K562 (cell line): Measurements from ENCODE around the gene S100A3. TPM values are rescaled to one million over a fixed set of nuclear protein-coding genes. Genes with fewer than 3 reads are reported as not detected.
A peak's percentile ranks its signal among the peaks of the same experiment; 100 is the strongest.

Experiments
- AFF4 ChIP-seq: sonication (generic); formaldehyde crosslinking; IDR thresholded peaks from 2 replicates; pipeline ENCODE4 v1.8.0; 2023; ENCODE audit warnings: mild to moderate bottlenecking, missing genetic modification reagents
- BHLHE40 ChIP-seq: IDR thresholded peaks from 2 replicates; pipeline ENCODE4 v1.6.1; 2011; ENCODE audit warnings: low read length, improper control_type of control experiment
- FOSL1 ChIP-seq: fragments of 200-800 bp; sonication (Bioruptor generic); conservative IDR thresholded peaks from 2 replicates; pipeline ENCODE4 v1.6.1; 2016; ENCODE audit warnings: missing genetic modification characterization, missing compliant biosample characterization
- ID3 ChIP-seq, 2 experiments: fragments of 250-450 bp in 1 of 2; fragments of 450-650 bp in 1 of 2; sonication (Bioruptor Pico) in 1 of 2; IDR thresholded peaks; 2 replicates each; pipeline versions ENCODE4 v1.6.1 to v1.8.0; 2016 to 2021; ENCODE audit warnings: mild to moderate bottlenecking in 2 of 2, moderate library complexity in 2 of 2, missing compliant biosample characterization in 1 of 2, missing genetic modification characterization in 1 of 2
- NCOA6 ChIP-seq: fragments of 450-650 bp; IDR thresholded peaks from 2 replicates; pipeline ENCODE4 v1.6.1; 2017; ENCODE audit warnings: mild to moderate bottlenecking
- NR2C2 ChIP-seq, 2 experiments: fragments of 200-800 bp in 1 of 2; sonication (Bioruptor generic) in 1 of 2; sonication (generic) in 1 of 2; formaldehyde crosslinking in 1 of 2; IDR thresholded peaks; 2 replicates each; pipeline versions ENCODE4 v1.6.1 to v1.8.0; 2016 to 2022; ENCODE audit warnings: mild to moderate bottlenecking in 1 of 2, missing compliant biosample characterization in 1 of 2, missing genetic modification characterization in 1 of 2, missing genetic modification reagents in 1 of 2
- RAD51 ChIP-seq: fragments of 450-650 bp; IDR thresholded peaks from 2 replicates; pipeline ENCODE4 v1.7.1; 2016; ENCODE audit warnings: low read depth, mild to moderate bottlenecking, borderline replicate concordance
- ZBTB11 ChIP-seq, 3 experiments: fragments of 200-800 bp in 1 of 3; fragments of 250-450 bp in 1 of 3; fragments of 450-650 bp in 1 of 3; sonication (Bioruptor Pico) in 1 of 3; sonication (Bioruptor generic) in 1 of 3; formaldehyde crosslinking in 1 of 3; IDR thresholded peaks; 2 replicates each; pipeline versions ENCODE4 v1.6.1 to v1.8.0; 2016 to 2022; ENCODE audit warnings: mild to moderate bottlenecking in 2 of 3, missing genetic modification characterization in 2 of 3, missing compliant biosample characterization in 1 of 3, moderate library complexity in 1 of 3
- ZNF449 ChIP-seq: fragments of 250-450 bp; sonication (Bioruptor Pico); IDR thresholded peaks from 2 replicates; pipeline ENCODE4 v1.8.0; 2022; ENCODE audit warnings: moderate library complexity, mild to moderate bottlenecking, inconsistent platforms
- ZNF699 ChIP-seq: fragments of 250-450 bp; sonication (Bioruptor Pico); IDR thresholded peaks from 2 replicates; pipeline ENCODE4 v1.8.0; 2021; ENCODE audit warnings: mild to moderate bottlenecking, moderate library complexity; ENCODE audit not compliant: insufficient replicate concordance
- polyA plus RNA-seq, 8 experiments: library from polyadenylated mRNA; depleted of rRNA in 4 of 8; stranded (reverse) in 5 of 8; unstranded in 3 of 8; fragments of >200 nt; fragmentation: Nextera tagmentation in 2 of 8; fragmentation: Illumina TruSeq in 1 of 8; extraction: Ambion mirVana in 2 of 8; extraction: Trizol in 1 of 8; gene quantifications; 2 replicates each; pipeline versions ENCODE4 v1.2.1 to v1.2.3, GENCODE V29; 2011 to 2014; ENCODE audit warnings: inconsistent platforms in 1 of 8, missing spikeins in 1 of 8
- total RNA-seq, 7 experiments: library from RNA; depleted of rRNA in 6 of 7; stranded (reverse); fragments of >200 nt in 6 of 7; fragmentation: Illumina TruSeq in 2 of 7; extraction: Trizol in 2 of 7; gene quantifications; 2 replicates each; pipeline versions ENCODE4 v1.2.1 to v1.2.3, GENCODE V29; 2011 to 2021; ENCODE audit warnings: low replicate concordance in 1 of 7

The S100A3 gene
- total and polyA plus RNA-seq, 9 of the 15 experiments (the other 6 are each of a cell fraction or from before 2014, with no cell fraction given) = 0.08 to 1.7 (median 0.18) TPM; not detected in 4

- TF ChIP-seq ZBTB11 (CRISPR knock-in tag; IDR thresholded peaks at IDR 0.05) (no peak), AFF4 (CRISPR knock-in tag) (no peak), ID3 (CRISPR knock-in tag; IDR thresholded peaks at IDR 0.05) (no peak), ID3 (tag; IDR thresholded peaks at IDR 0.05) (no peak), NR2C2 (CRISPR knock-in tag; IDR thresholded peaks at IDR 0.05) (no peak), NR2C2 (tag; IDR thresholded peaks at IDR 0.05) (peak; percentile 31; the same call in 1 of the 2 replicates), FOSL1 (tag) (peak; percentile 42), ZNF449 (CRISPR knock-in tag) (no peak), RAD51 (peak; percentile 98), BHLHE40 (peak; percentile 86), ZNF699 (CRISPR knock-in tag) (no peak), NCOA6 (no peak)
- TF ChIP-seq, all 486 proteins: peak for 39
These were observed 10.7 kb downstream of the S100A3 start (continued) for GRCh38 chr1:153538315-153538821.
